ENCODE data around the gene WBP2. TPM values are rescaled to one million over a fixed set of nuclear protein-coding genes. Genes with fewer than 3 reads are reported as not detected.
"Not testable (repeated sequence)": the region's sequence is repeated elsewhere in the genome, so short reads cannot be mapped to it uniquely, and the experiment has no call there.

The WBP2 gene
- total RNA-seq, 4 donors from 2014 or later = 24.9 to 44.2 (median 36.9) TPM

GRCh38 chr17:75812096-75813013 is 42.8 kb downstream of the WBP2 start:
- no peak for DNase-seq
- peaks cover 34 to 83% (median 57%) of the 10 kb centered on the region in 3 donors for H3K4me1 ChIP-seq
- peaks cover 13 to 79% (median 22%) of the 10 kb centered on the region in 3 donors for H3K36me3 ChIP-seq
- 53 to 60% methylated on average over 16 to 22 of the region's 27 CpGs for WGBS, 2 donors
- H3K27ac ChIP-seq = peak overlapping the region; percentile 7 to 90 (median 60)
- H3K4me3 ChIP-seq = no peak overlapping the region
- H3K9me3 ChIP-seq = no peaks in the 10 kb centered on the region
- no peaks in the 10 kb centered on the region for H3K27me3 ChIP-seq
- intact Hi-C loops (cut with DNase I) = no loop called here
- no peak for TF ChIP-seq POLR2A (IDR thresholded peaks at IDR 0.05)
- TF ChIP-seq, protein P1, sequence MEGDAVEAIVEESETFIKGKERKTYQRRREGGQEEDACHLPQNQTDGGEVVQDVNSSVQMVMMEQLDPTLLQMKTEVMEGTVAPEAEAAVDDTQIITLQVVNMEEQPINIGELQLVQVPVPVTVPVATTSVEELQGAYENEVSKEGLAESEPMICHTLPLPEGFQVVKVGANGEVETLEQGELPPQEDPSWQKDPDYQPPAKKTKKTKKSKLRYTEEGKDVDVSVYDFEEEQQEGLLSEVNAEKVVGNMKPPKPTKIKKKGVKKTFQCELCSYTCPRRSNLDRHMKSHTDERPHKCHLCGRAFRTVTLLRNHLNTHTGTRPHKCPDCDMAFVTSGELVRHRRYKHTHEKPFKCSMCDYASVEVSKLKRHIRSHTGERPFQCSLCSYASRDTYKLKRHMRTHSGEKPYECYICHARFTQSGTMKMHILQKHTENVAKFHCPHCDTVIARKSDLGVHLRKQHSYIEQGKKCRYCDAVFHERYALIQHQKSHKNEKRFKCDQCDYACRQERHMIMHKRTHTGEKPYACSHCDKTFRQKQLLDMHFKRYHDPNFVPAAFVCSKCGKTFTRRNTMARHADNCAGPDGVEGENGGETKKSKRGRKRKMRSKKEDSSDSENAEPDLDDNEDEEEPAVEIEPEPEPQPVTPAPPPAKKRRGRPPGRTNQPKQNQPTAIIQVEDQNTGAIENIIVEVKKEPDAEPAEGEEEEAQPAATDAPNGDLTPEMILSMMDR (IDR thresholded peaks at IDR 0.05) = peak in 2 of 6 experiments; percentile 29 to 36

DNA sequence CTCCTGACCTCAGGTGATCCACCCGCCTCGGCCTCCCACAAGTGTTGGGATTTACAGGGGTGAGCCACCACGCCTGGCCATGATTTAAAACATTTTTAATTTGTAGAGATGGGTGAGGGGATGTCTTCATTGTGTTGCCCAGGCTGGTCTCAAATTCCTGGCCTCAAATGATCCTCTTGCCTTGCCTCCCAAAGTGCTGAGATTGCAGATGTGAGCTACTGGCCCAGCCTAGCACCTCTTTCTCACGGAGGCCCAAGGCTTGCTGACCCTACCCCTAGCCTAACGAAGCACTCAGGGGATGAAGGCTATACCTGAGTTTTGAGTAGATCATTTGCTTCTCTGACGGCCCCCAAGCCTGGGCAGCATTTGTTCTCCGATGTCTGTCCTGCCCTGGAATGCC is 44.0 kb downstream of the WBP2 start:
- intact Hi-C loops (cut with DNase I) = no loop called here
- Histone ChIP-seq H3K27me3 (no peaks in the 10 kb centered on the region), H3K4me3 (no peak overlapping the region), H3K36me3 (peaks cover 2 to 67% (median 19%) of the 10 kb centered on the region in 3 donors), H3K9me3 (no peaks in the 10 kb centered on the region), H3K27ac (peak overlapping the region in 2 of 4 donors; percentile 90 to 91), H3K4me1 (peaks cover 34 to 94% (median 60%) of the 10 kb centered on the region in 3 donors)
- no peak for DNase-seq
- WGBS, 2 donors = 76 to 100% methylated on average over 4 to 5 of the region's 7 CpGs
- no peak for TF ChIP-seq POLR2A (IDR thresholded peaks at IDR 0.05)
- TF ChIP-seq, protein P1 (IDR thresholded peaks at IDR 0.05) = no peak

- H3K9me3 ChIP-seq; H3K27me3 ChIP-seq; H3K4me3 ChIP-seq; DNase-seq; intact Hi-C loops (cut with DNase I): not testable (repeated sequence)
- Histone ChIP-seq H3K4me1 (peaks cover 34 to 94% (median 60%) of the 10 kb centered on the region in 3 donors), H3K27ac (peak overlapping the region in 3 of 4 donors; percentile 82 to 91 (median 90)), H3K36me3 (peaks cover 0 to 63% (median 19%) of the 10 kb centered on the region in 3 donors)
- WGBS, 2 donors = 90 to 92% methylated on average over 9 to 11 of the region's 11 CpGs
Measured at GRCh38 chr17:75810756-75811155, 44.4 kb downstream of the WBP2 start.

- no peak for TF ChIP-seq POLR2A (IDR thresholded peaks at IDR 0.05)
- TF ChIP-seq, protein P1 (IDR thresholded peaks at IDR 0.05) = no peak
- H3K27me3 ChIP-seq = no peaks in the 10 kb centered on the region
- peaks cover 34 to 90% (median 58%) of the 10 kb centered on the region in 3 donors for H3K4me1 ChIP-seq
- peaks cover 0 to 58% (median 19%) of the 10 kb centered on the region in 3 donors for H3K36me3 ChIP-seq
- WGBS, 2 donors = 48 to 70% methylated on average over 4 to 5 of the region's 5 CpGs
- H3K9me3 ChIP-seq = no peaks in the 10 kb centered on the region
- DNase-seq = no peak
- H3K4me3 ChIP-seq = no peak overlapping the region
- H3K27ac ChIP-seq = peak overlapping the region; percentile 81 to 91 (median 86)
- intact Hi-C loops (cut with DNase I) = no loop called here
Measured at GRCh38 chr17:75810216-75810615, 44.9 kb downstream of the WBP2 start.

- 86% methylated on average over 10 of the region's 24 CpGs; no CpG with 5 or more reads in 1 of the 2 donors for WGBS, 2 donors
- Histone ChIP-seq H3K27ac (peak overlapping the region; percentile 81 to 91 (median 86)), H3K36me3 (peaks cover 0 to 52% (median 16%) of the 10 kb centered on the region in 3 donors), H3K9me3 (no peaks in the 10 kb centered on the region), H3K27me3 (no peaks in the 10 kb centered on the region), H3K4me1 (peaks cover 34 to 84% (median 52%) of the 10 kb centered on the region in 3 donors), H3K4me3 (peak overlapping the region in 1 of 4 donors; percentile 12)
- TF ChIP-seq POLR2A (IDR thresholded peaks at IDR 0.05) = no peak
- TF ChIP-seq, protein P1 (IDR thresholded peaks at IDR 0.05) = no peak
- DNase-seq = no peak
- intact Hi-C loops (cut with DNase I) = no loop called here
Measured at GRCh38 chr17:75809631-75810111, 45.5 kb downstream of the WBP2 start.
